Umbilical cord (tissue), 2 donors: ENCODE data around the gene ZNF362. TPM values are rescaled to one million over a fixed set of nuclear protein-coding genes. Genes with fewer than 3 reads are reported as not detected.

Source experiments
- DNase-seq: peaks from one replicate; pipeline ENCODE4 v3.0.0-alpha.2; 2015; ENCODE audit warnings: low spot score
- total RNA-seq: library from RNA; depleted of rRNA; stranded (reverse); fragments of >200 nt; gene quantifications from one replicate; pipeline ENCODE4 v1.2.3, GENCODE V29; 2014; ENCODE audit warnings: low replicate concordance; ENCODE audit not compliant: insufficient read depth

The ZNF362 gene
- total RNA-seq, 1 donor from 2014 or later, result 10.1 TPM

- peak; percentile 69 for DNase-seq
Observed at GRCh38 chr1:33244143-33244808, 12.0 kb upstream of the ZNF362 start.

GRCh38 chr1:33244809-33245186 lies 11.5 kb upstream of the ZNF362 start:
- DNase-seq, result no peak

GRCh38 chr1:33246171-33246570 lies 10.1 kb upstream of the ZNF362 start:
- DNase-seq, result no peak

- no peak for DNase-seq
Observed at GRCh38 chr1:33247545-33247944, 8.7 kb upstream of the ZNF362 start.

- peak; percentile 54 for DNase-seq
Observed at GRCh38 chr1:33248244-33248643, 8.0 kb upstream of the ZNF362 start.

GRCh38 chr1:33249422-33249821 lies 6.9 kb upstream of the ZNF362 start:
- no peak for DNase-seq

GRCh38 chr1:33250217-33250616 lies 6.1 kb upstream of the ZNF362 start:
- DNase-seq, result no peak

- no peak for DNase-seq
Observed at GRCh38 chr1:33250724-33251123, 5.6 kb upstream of the ZNF362 start.

- DNase-seq, result no peak
Observed at GRCh38 chr1:33254491-33254890, 1.8 kb upstream of the ZNF362 start.

- peak; percentile 67 for DNase-seq
Observed at GRCh38 chr1:33255347-33256220, 708 bp upstream of the ZNF362 start.

- DNase-seq, result no peak
Observed at GRCh38 chr1:33256221-33256470, 146 bp upstream of the ZNF362 start.

GRCh38 chr1:33257207-33257771 lies 997 bp downstream of the ZNF362 start:
- DNase-seq, result no peak

- no peak for DNase-seq
Observed at GRCh38 chr1:33257772-33258712, 1.8 kb downstream of the ZNF362 start.

GRCh38 chr1:33258788-33259274 lies 2.5 kb downstream of the ZNF362 start:
- no peak for DNase-seq

GRCh38 chr1:33259879-33260278 lies 3.6 kb downstream of the ZNF362 start:
- DNase-seq, result no peak

- DNase-seq, result no peak
Observed at GRCh38 chr1:33260439-33260838, 4.1 kb downstream of the ZNF362 start.

- no peak for DNase-seq
Observed at GRCh38 chr1:33261344-33261743, 5.1 kb downstream of the ZNF362 start.

- DNase-seq, result no peak
Observed at GRCh38 chr1:33263890-33264504, 7.7 kb downstream of the ZNF362 start.

GRCh38 chr1:33265780-33266605 lies 9.7 kb downstream of the ZNF362 start:
- no peak for DNase-seq

- DNase-seq, result no peak
Observed at GRCh38 chr1:33266766-33267165, 10.5 kb downstream of the ZNF362 start.
